HepG2 (cell line): ENCODE results near the gene TXLNA. TPM values are rescaled to one million over a fixed set of nuclear protein-coding genes. Genes with fewer than 3 reads are reported as not detected.
A peak's percentile ranks its signal among the peaks of the same experiment; 100 is the strongest.

Experiments
- FLYWCH1 ChIP-seq: sonication (generic); formaldehyde crosslinking; IDR thresholded peaks from 2 replicates; pipeline ENCODE4 v1.8.1; 2023; ENCODE audit warnings: mild to moderate bottlenecking, missing genetic modification reagents
- GATAD2A ChIP-seq: IDR thresholded peaks from 2 replicates; pipeline ENCODE4 v1.6.1; 2016
- HNF4A ChIP-seq: sonication (generic); formaldehyde crosslinking; IDR thresholded peaks from 2 replicates; pipeline ENCODE4 v1.4.0; 2020; ENCODE audit warnings: missing genetic modification reagents
- MTA1 ChIP-seq: sonication (generic); formaldehyde crosslinking; IDR thresholded peaks from 2 replicates; pipeline ENCODE4 v1.4.0; 2020; ENCODE audit warnings: missing genetic modification reagents, mild to moderate bottlenecking, borderline replicate concordance
- MXD4 ChIP-seq: IDR thresholded peaks from 2 replicates; pipeline ENCODE4 v1.6.1; 2016; ENCODE audit warnings: mild to moderate bottlenecking, missing biosample characterization, missing genetic modification reagents
- MYC ChIP-seq: sonication (generic); formaldehyde crosslinking; IDR thresholded peaks from 2 replicates; pipeline ENCODE4 v1.9.0; 2021; ENCODE audit warnings: missing genetic modification reagents, borderline replicate concordance
- PLRG1 ChIP-seq: fragments of 450-650 bp; conservative IDR thresholded peaks from 2 replicates; pipeline ENCODE4 v1.6.1; 2016
- SALL2 ChIP-seq: sonication (generic); formaldehyde crosslinking; IDR thresholded peaks from 2 replicates; pipeline ENCODE4 v1.8.1; 2023; ENCODE audit warnings: mild to moderate bottlenecking, missing genetic modification reagents, inconsistent platforms
- SAP130 ChIP-seq: IDR thresholded peaks from 2 replicates; pipeline ENCODE4 v1.6.1; 2016; ENCODE audit warnings: low read depth
- SMC3 ChIP-seq: IDR thresholded peaks from 2 replicates; pipeline ENCODE4 v1.6.1; 2011; ENCODE audit warnings: low read length, improper control_type of control experiment
- SP4 ChIP-seq: sonication (generic); formaldehyde crosslinking; IDR thresholded peaks from 2 replicates; pipeline ENCODE4 v1.8.1; 2023; ENCODE audit warnings: mild to moderate bottlenecking, missing genetic modification reagents
- SP5 ChIP-seq: IDR thresholded peaks from 2 replicates; pipeline ENCODE4 v1.6.1; 2016; ENCODE audit warnings: low read depth, borderline replicate concordance
- SRSF1 ChIP-seq: fragments of 200-400 bp; formaldehyde crosslinking; optimal IDR thresholded peaks from 2 replicates; pipeline ENCODE3; 2017; ENCODE audit warnings: mild to moderate bottlenecking, low read depth, low read length, moderate library complexity
- XRCC5 ChIP-seq: fragments of 200-400 bp; formaldehyde crosslinking; optimal IDR thresholded peaks from 2 replicates; pipeline ENCODE3; 2017; ENCODE audit warnings: mild to moderate bottlenecking, low read length
- ZBTB20 ChIP-seq: sonication (generic); formaldehyde crosslinking; IDR thresholded peaks from 2 replicates; pipeline ENCODE4 v1.8.1; 2023; ENCODE audit warnings: missing genetic modification reagents, low read depth, mild to moderate bottlenecking, borderline replicate concordance
- ZFX ChIP-seq: sonication (generic); formaldehyde crosslinking; IDR thresholded peaks from 2 replicates; pipeline ENCODE4 v1.4.0; 2020; ENCODE audit warnings: mild to moderate bottlenecking, low read depth, missing genetic modification reagents, moderate library complexity
- ZNF207 ChIP-seq: fragments of 450-650 bp; IDR thresholded peaks from 2 replicates; pipeline ENCODE4 v1.6.1; 2016; ENCODE audit warnings: antibody characterized with exemption, borderline replicate concordance
- ZNF331 ChIP-seq: sonication (generic); formaldehyde crosslinking; IDR thresholded peaks from 2 replicates; pipeline ENCODE4 v1.4.0; 2020; ENCODE audit warnings: missing genetic modification reagents
- ZNF550 ChIP-seq: sonication (generic); formaldehyde crosslinking; IDR thresholded peaks from 2 replicates; pipeline ENCODE4 v1.4.0; 2020; ENCODE audit warnings: mild to moderate bottlenecking, missing genetic modification reagents, borderline replicate concordance
- ZNF569 ChIP-seq: sonication (generic); formaldehyde crosslinking; IDR thresholded peaks from 2 replicates; pipeline ENCODE4 v1.5.0; 2020; ENCODE audit warnings: mild to moderate bottlenecking, missing genetic modification reagents, moderate library complexity, borderline replicate concordance
- polyA plus RNA-seq, 8 experiments: library from polyadenylated mRNA; depleted of rRNA in 3 of 8; stranded (reverse) in 7 of 8; unstranded in 1 of 8; fragments of >200 nt; fragmentation: Illumina TruSeq in 4 of 8; extraction: Trizol in 4 of 8; gene quantifications; 2 replicates each; pipeline versions ENCODE4 v1.2.1 to v1.2.3, GENCODE V29; 2011 to 2016; ENCODE audit warnings: low read depth in 4 of 8, missing spikeins in 1 of 8, mixed read lengths in 1 of 8; ENCODE audit not compliant: insufficient read depth in 1 of 8
- total RNA-seq, 5 experiments: library from RNA; depleted of rRNA; stranded (reverse); fragments of >200 nt; fragmentation: Illumina TruSeq; extraction: Trizol; gene quantifications; 2 replicates each; pipeline ENCODE4 v1.2.3, GENCODE V29; 2016; ENCODE audit warnings: low read depth in 1 of 5
- TF ChIP-seq, protein P1 (sequence below): sonication (generic); formaldehyde crosslinking; IDR thresholded peaks from 2 replicates; pipeline ENCODE4 v1.4.0; 2020; ENCODE audit warnings: mild to moderate bottlenecking, missing genetic modification reagents
- TF ChIP-seq, protein P2 (sequence below): sonication (generic); formaldehyde crosslinking; IDR thresholded peaks from 2 replicates; pipeline ENCODE4 v1.8.1; 2023; ENCODE audit warnings: mild to moderate bottlenecking, moderate library complexity, missing genetic modification reagents
- TF ChIP-seq, protein P3 (sequence below): sonication (generic); formaldehyde crosslinking; IDR thresholded peaks from 2 replicates; pipeline ENCODE4 v1.5.1; 2020; ENCODE audit warnings: mild to moderate bottlenecking, moderate library complexity, missing genetic modification reagents
- TF ChIP-seq, protein P4 (sequence below): sonication (generic); formaldehyde crosslinking; IDR thresholded peaks from 2 replicates; pipeline ENCODE4 v1.5.1; 2020; ENCODE audit warnings: mild to moderate bottlenecking, missing genetic modification reagents, moderate library complexity

The TXLNA gene
- total and polyA plus RNA-seq, 2 of the 13 experiments (the other 11 are each of a cell fraction or from before 2014, with no cell fraction given) = 29.6 to 67.8 TPM

DNA sequence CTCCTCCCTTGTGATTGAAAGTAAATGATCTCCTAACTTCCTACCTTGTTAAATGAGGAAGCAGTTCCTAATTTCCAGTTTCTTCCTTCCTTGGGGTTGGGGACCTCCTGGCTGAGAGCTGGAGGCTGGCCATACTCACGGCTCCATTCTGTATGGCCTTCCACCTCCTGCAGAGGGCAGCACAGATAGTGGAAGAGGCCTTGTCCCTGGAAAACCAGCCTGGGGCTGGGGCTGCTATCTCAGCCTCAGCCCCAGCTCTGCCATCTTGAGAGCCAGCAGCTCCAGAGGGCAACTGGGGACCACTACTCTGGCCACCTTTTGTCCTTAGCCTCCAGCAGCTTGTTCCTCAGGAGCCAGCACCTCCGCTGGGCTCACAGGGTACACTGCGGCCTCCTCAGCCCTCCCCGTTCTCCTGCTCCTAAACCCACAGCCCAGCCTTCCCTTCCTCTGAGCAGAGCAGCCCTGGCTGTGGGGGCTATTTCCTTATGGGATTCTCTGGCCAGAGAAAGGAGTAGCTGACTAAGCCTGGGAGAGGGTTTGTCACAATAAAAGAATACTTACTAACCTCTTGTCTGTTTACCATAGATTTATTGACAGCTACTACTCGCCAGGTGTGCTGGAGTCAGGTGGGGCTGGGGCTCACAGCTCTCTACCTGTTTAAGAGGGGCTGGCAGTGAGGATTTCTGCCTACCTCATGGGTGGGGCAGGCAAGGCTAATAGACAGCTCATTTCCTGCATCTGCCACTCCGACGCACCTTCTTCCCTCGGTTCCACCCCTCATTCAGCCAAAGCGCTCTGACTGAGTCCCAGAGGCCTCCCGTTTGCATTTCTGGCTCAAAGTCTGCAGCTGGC is 36.4 kb downstream of the TXLNA start (continued):
- no peak for TF ChIP-seq MTA1 (CRISPR knock-in tag)
- TF ChIP-seq, protein P1, sequence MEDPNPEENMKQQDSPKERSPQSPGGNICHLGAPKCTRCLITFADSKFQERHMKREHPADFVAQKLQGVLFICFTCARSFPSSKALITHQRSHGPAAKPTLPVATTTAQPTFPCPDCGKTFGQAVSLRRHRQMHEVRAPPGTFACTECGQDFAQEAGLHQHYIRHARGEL (CRISPR knock-in tag) = no peak
- peak; percentile 86 for TF ChIP-seq SMC3
- TF ChIP-seq ZNF207 = no peak
- no peak for TF ChIP-seq SP5 (CRISPR knock-in tag)
- no peak for TF ChIP-seq ZNF569
- peak; percentile 52 for TF ChIP-seq XRCC5
- no peak for TF ChIP-seq SP4 (CRISPR knock-in tag)
- TF ChIP-seq, protein P2, sequence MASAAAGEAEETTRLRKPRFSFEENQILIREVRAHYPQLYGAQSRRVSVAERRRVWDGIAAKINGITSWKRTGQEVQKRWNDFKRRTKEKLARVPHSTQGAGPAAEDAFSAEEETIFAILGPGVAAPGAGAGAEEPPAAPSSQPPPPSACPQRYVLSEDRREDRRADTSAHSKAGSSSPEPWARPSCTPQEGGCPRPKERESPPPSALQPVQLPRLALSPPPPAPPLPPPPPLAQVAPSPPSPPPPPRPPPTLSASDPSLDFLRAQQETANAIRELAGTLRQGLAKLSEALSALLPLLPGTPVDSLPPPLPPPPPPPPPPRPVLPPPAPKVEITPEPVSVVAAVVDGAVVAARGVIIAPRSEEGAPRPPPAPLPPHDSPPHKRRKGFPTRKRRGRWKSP (CRISPR knock-in tag) = no peak
- no peak for TF ChIP-seq SRSF1
- no peak for TF ChIP-seq HNF4A (CRISPR knock-in tag)
- TF ChIP-seq ZFX (CRISPR knock-in tag) = peak; percentile 47; the same call in 1 of the 2 replicates
- no peak for TF ChIP-seq FLYWCH1 (CRISPR knock-in tag)
- TF ChIP-seq SALL2 (CRISPR knock-in tag) = no peak
- TF ChIP-seq ZNF331 (CRISPR knock-in tag) = no peak
- 0 out of 2 replicates have a peak, but pooled peaks have one; percentile 24 for TF ChIP-seq SAP130
- TF ChIP-seq GATAD2A (CRISPR knock-in tag) = 0 out of 2 replicates have a peak, but pooled peaks have one; percentile 35
- TF ChIP-seq MYC (CRISPR knock-in tag) = no peak
- TF ChIP-seq, protein P3, sequence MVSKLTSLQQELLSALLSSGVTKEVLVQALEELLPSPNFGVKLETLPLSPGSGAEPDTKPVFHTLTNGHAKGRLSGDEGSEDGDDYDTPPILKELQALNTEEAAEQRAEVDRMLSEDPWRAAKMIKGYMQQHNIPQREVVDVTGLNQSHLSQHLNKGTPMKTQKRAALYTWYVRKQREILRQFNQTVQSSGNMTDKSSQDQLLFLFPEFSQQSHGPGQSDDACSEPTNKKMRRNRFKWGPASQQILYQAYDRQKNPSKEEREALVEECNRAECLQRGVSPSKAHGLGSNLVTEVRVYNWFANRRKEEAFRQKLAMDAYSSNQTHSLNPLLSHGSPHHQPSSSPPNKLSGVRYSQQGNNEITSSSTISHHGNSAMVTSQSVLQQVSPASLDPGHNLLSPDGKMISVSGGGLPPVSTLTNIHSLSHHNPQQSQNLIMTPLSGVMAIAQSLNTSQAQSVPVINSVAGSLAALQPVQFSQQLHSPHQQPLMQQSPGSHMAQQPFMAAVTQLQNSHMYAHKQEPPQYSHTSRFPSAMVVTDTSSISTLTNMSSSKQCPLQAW (CRISPR knock-in tag) = peak; percentile 54; the same call in 1 of the 2 replicates
- no peak for TF ChIP-seq ZNF550 (CRISPR knock-in tag)
- TF ChIP-seq PLRG1 = no peak
- TF ChIP-seq, protein P4, sequence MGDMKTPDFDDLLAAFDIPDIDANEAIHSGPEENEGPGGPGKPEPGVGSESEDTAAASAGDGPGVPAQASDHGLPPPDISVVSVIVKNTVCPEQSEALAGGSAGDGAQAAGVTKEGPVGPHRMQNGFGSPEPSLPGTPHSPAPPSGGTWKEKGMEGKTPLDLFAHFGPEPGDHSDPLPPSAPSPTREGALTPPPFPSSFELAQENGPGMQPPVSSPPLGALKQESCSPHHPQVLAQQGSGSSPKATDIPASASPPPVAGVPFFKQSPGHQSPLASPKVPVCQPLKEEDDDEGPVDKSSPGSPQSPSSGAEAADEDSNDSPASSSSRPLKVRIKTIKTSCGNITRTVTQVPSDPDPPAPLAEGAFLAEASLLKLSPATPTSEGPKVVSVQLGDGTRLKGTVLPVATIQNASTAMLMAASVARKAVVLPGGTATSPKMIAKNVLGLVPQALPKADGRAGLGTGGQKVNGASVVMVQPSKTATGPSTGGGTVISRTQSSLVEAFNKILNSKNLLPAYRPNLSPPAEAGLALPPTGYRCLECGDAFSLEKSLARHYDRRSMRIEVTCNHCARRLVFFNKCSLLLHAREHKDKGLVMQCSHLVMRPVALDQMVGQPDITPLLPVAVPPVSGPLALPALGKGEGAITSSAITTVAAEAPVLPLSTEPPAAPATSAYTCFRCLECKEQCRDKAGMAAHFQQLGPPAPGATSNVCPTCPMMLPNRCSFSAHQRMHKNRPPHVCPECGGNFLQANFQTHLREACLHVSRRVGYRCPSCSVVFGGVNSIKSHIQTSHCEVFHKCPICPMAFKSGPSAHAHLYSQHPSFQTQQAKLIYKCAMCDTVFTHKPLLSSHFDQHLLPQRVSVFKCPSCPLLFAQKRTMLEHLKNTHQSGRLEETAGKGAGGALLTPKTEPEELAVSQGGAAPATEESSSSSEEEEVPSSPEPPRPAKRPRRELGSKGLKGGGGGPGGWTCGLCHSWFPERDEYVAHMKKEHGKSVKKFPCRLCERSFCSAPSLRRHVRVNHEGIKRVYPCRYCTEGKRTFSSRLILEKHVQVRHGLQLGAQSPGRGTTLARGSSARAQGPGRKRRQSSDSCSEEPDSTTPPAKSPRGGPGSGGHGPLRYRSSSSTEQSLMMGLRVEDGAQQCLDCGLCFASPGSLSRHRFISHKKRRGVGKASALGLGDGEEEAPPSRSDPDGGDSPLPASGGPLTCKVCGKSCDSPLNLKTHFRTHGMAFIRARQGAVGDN = peak; percentile 41; the same call in 1 of the 2 replicates
- no peak for TF ChIP-seq ZBTB20 (CRISPR knock-in tag)
- no peak for TF ChIP-seq MXD4
